K562 (cell line): ENCODE measurements around the gene SAMD8. TPM values are rescaled to one million over a fixed set of nuclear protein-coding genes. Genes with fewer than 3 reads are reported as not detected.

Experiments used
- AFF1 ChIP-seq, 2 experiments: fragments of 450-650 bp; IDR thresholded peaks; 2 replicates each; pipeline ENCODE4 v1.6.1; 2018; ENCODE audit warnings: mild to moderate bottlenecking in 2 of 2, low read depth in 1 of 2; ENCODE audit not compliant: partially characterized antibody in 2 of 2
- ESRRA ChIP-seq: fragments of 450-650 bp; IDR thresholded peaks from 2 replicates; pipeline ENCODE4 v1.6.1; 2014; ENCODE audit warnings: low read depth, mild to moderate bottlenecking, moderate library complexity, borderline replicate concordance
- ETV5 ChIP-seq: sonication (generic); formaldehyde crosslinking; IDR thresholded peaks from 2 replicates; pipeline ENCODE4 v1.4.0; 2020; ENCODE audit warnings: low read depth, mild to moderate bottlenecking, missing genetic modification reagents
- RBM15 ChIP-seq: fragments of 200-400 bp; formaldehyde crosslinking; IDR thresholded peaks from 2 replicates; pipeline ENCODE4 v1.6.1; 2018; ENCODE audit warnings: mild to moderate bottlenecking, low read length, moderate library complexity; ENCODE audit not compliant: insufficient read depth
- TEAD1 ChIP-seq, 2 experiments: fragments of 450-650 bp in 1 of 2; sonication (generic) in 1 of 2; formaldehyde crosslinking; IDR thresholded peaks; 2 replicates each; pipeline versions ENCODE4 v1.4.0 to v1.8.0; 2020 to 2022; ENCODE audit warnings: mild to moderate bottlenecking in 2 of 2, missing genetic modification reagents in 1 of 2
- TRIM28 ChIP-seq: fragments of 450-650 bp; IDR thresholded peaks from 2 replicates; pipeline ENCODE4 v1.6.1; 2017
- TSC22D4 ChIP-seq: fragments of 450-650 bp; IDR thresholded peaks from 2 replicates; pipeline ENCODE4 v1.6.1; 2016; ENCODE audit warnings: missing genetic modification characterization, missing biosample characterization, control low read depth
- ZC3H11A ChIP-seq: IDR thresholded peaks from 2 replicates; pipeline ENCODE4 v1.6.1; 2012; ENCODE audit warnings: low read depth, low read length, improper control_type of control experiment
- ZNF146 ChIP-seq: IDR thresholded peaks from one replicate; pipeline ENCODE4 v1.6.1; 2018; ENCODE audit warnings: missing compliant biosample characterization; ENCODE audit not compliant: unreplicated experiment
- ZNF507 ChIP-seq: conservative IDR thresholded peaks from 2 replicates; pipeline ENCODE4 v1.6.1; 2017; ENCODE audit warnings: missing genetic modification characterization, missing compliant biosample characterization
- ZNF785 ChIP-seq: fragments of 250-450 bp; sonication (Bioruptor Pico); IDR thresholded peaks from 2 replicates; pipeline ENCODE4 v1.4.0; 2020; ENCODE audit warnings: mild to moderate bottlenecking
- polyA plus RNA-seq, 8 experiments: library from polyadenylated mRNA; depleted of rRNA in 4 of 8; stranded (reverse) in 5 of 8; unstranded in 3 of 8; fragments of >200 nt; fragmentation: Nextera tagmentation in 2 of 8; fragmentation: Illumina TruSeq in 1 of 8; extraction: Ambion mirVana in 2 of 8; extraction: Trizol in 1 of 8; gene quantifications; 2 replicates each; pipeline versions ENCODE4 v1.2.1 to v1.2.3, GENCODE V29; 2011 to 2014; ENCODE audit warnings: inconsistent platforms in 1 of 8, missing spikeins in 1 of 8
- total RNA-seq, 7 experiments: library from RNA; depleted of rRNA in 6 of 7; stranded (reverse); fragments of >200 nt in 6 of 7; fragmentation: Illumina TruSeq in 2 of 7; extraction: Trizol in 2 of 7; gene quantifications; 2 replicates each; pipeline versions ENCODE4 v1.2.1 to v1.2.3, GENCODE V29; 2011 to 2021; ENCODE audit warnings: low replicate concordance in 1 of 7
- TF ChIP-seq, protein P1 (sequence below): fragments of 450-650 bp; formaldehyde crosslinking; IDR thresholded peaks from 2 replicates; pipeline ENCODE4 v1.4.0; 2022; ENCODE audit warnings: mild to moderate bottlenecking, moderate library complexity

SAMD8 gene
- total and polyA plus RNA-seq, 9 of the 15 experiments (the other 6 are each of a cell fraction or from before 2014, with no cell fraction given) = 2.7 to 16.1 (median 6.2) TPM

- TF ChIP-seq, protein P1, sequence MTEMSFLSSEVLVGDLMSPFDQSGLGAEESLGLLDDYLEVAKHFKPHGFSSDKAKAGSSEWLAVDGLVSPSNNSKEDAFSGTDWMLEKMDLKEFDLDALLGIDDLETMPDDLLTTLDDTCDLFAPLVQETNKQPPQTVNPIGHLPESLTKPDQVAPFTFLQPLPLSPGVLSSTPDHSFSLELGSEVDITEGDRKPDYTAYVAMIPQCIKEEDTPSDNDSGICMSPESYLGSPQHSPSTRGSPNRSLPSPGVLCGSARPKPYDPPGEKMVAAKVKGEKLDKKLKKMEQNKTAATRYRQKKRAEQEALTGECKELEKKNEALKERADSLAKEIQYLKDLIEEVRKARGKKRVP = peak; percentile 74
- TF ChIP-seq ETV5 (CRISPR knock-in tag) = no peak
- peak; percentile 92; the same call in 1 of the 2 replicates for TF ChIP-seq ESRRA
- TF ChIP-seq ZC3H11A = no peak
- TF ChIP-seq TSC22D4 = no peak
- no peak for TF ChIP-seq RBM15
- no peak for TF ChIP-seq TEAD1 (CRISPR knock-in tag; IDR thresholded peaks at IDR 0.05)
- TF ChIP-seq ZNF146 (CRISPR knock-in tag) = peak; percentile 94
- no peak for TF ChIP-seq ZNF785 (CRISPR knock-in tag)
- no peak for TF ChIP-seq TRIM28
- peak in 1 of 2 experiments; percentile 39 for TF ChIP-seq AFF1 (IDR thresholded peaks at IDR 0.05; ENCODE audit: low read depth in 1 of 2, partially characterized antibody in 2 of 2)
- no peak for TF ChIP-seq ZNF507
These were observed 3.7 kb downstream of the SAMD8 start (continued) for GRCh38 chr10:75115137-75115536.
